AG09309 (cell line): ENCODE measurements around the gene GABRB1.

Experiments used
- DNase-seq: peaks from one replicate; pipeline ENCODE4 v3.0.0-alpha.2; 2010; ENCODE audit warnings: low read depth
- H3K4me3 ChIP-seq: 2 replicates; pipeline ENCODE4 v1.5.1; 2011; ENCODE audit warnings: mild to moderate bottlenecking, low read depth, low read length, moderate library complexity; ENCODE audit not compliant: control insufficient read depth
- CTCF ChIP-seq: IDR thresholded peaks from 2 replicates; pipeline ENCODE4 v1.5.1; 2011; ENCODE audit warnings: mild to moderate bottlenecking, low read depth, low read length, inconsistent platforms; ENCODE audit not compliant: insufficient read depth, control insufficient read depth; ENCODE audit errors: missing control alignments

Gene GABRB1

GRCh38 chr4:47031011-47031678 is at the start of gene GABRB1:
Gene GABRB1, plus strand, starts transcription at chr4:47031567.
- H3K4me3 ChIP-seq, result peak within 1 kb of the TSS; percentile 37
- TF ChIP-seq CTCF, result no peak
- no peak for DNase-seq

GRCh38 chr4:46984781-46985180 is 46.6 kb upstream of the GABRB1 start:
- TF ChIP-seq CTCF, result no peak
- DNase-seq, result no peak
- H3K4me3 ChIP-seq, result no peak overlapping the region

DNA sequence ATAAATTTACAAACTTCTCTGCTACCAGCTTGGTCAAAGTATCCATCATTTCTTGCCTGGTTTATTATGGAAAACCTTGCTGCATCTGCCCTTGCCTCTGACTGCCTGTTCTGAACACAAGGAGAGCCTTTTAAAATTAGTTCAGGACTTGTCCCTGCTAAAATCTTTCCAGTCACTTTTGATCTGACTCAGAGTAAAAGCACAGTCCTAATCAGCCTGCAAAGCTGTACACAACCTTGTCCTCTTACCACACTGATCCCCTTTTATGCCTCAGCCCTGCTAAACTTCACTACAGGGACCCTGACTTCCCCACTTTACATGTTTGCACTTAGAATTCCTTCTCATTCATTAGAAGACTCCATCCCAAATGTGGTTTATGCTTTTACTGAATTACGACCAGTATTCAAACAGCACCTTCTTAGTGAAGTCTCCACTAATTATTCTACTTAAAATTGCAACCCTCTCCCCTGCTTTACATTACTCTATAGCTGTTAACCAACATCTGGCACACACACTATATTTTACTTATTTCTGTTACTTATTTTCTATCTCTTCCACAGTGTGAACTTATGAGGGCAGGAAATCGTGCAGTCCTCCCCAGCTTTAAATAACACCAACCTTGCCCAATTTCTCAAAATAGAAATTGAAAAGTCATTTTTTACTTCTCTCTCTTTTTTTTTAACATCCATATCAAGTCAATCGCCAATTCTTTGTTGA is 44.3 kb upstream of the GABRB1 start:
- no peak for DNase-seq
- no peak overlapping the region for H3K4me3 ChIP-seq
- TF ChIP-seq CTCF, result no peak

DNA sequence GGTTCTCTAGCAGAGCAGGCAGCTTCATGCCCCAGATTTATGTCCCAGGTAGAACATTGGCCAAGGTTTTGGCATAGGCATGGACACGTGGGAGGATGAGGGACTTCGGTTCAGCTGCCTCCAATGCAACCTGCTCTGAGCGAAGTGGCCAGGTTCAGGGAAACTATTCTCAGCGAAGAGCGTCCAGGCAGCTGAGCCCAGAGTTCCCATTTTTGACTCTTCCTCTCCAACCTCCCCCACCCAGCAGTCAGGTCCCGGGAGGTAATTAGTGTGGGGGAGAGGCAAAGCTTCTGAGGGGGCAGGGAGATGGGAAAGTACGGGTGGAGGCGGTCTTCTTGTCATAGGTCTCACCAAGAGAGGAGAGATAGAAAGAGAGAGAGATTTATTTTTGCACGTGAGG is 39.0 kb upstream of the GABRB1 start:
- no peak for DNase-seq
- TF ChIP-seq CTCF, result no peak
- no peak overlapping the region for H3K4me3 ChIP-seq

DNA sequence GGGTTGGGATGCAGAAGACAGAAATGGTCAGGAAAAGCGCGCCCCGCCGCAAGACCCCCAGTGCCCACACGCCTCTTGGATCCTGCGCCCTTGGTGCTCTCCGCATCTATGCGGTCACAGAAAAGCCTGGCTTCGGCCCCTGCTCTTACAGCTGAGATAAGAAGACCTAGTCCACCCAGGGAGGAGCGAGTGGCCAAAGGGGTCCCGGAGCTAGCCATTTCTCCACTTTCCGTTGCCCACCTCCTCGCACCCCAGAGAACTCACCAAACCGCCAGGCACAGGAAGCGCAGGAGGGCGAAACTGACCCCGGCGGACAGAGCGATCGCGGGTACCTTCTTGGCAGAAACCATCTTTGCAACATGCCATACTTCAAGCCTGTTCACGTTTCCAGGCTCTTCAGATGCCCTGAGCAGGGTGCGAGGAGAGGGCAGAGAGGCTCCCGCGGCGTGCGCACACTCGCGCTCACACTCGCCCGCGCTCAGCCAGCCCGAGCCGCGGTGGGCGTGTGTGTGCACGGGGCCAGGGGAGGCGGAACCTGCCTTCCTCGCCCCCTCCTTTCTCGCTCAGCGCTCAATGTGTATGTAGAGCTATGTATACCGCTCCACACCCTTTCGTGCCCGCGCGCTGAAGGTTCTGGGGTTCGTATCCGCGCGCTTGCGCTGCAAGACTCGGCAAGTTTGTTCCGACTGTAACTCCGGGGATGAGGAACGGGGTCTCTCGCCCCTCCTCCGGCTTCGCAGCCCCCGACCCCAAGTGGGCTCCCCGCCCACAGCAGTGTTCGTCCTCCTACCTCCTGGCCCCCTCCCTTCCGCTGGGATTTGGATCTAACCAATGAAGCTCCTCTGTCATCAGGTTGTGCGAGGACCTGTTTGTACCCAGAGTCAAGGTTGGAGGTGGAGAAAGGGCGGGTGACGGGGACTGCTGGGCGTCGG is 38.0 kb upstream of the GABRB1 start, which contains the start of gene GABRA4:
GABRA4 (minus strand) TSS at position 507 of the 932 bp plus-strand sequence; CDS start at position 350, 157 bp downstream.
- TF ChIP-seq CTCF, result no peak
- DNase-seq, result no peak
- H3K4me3 ChIP-seq, result no peak within 1 kb of the TSS

GRCh38 chr4:46994007-46994405 is 37.4 kb upstream of the GABRB1 start:
- no peak for DNase-seq
- H3K4me3 ChIP-seq, result no peak overlapping the region
- TF ChIP-seq CTCF, result no peak
